WTC11 (cell line): Measurements from ENCODE around the gene TMC1. TPM values are rescaled to one million over a fixed set of nuclear protein-coding genes. Genes with fewer than 3 reads are reported as not detected.

Source experiments
- ATAC-seq: fragments of 200-7000 bp; cut with Tn5 transposase; 2 replicates; pipeline ENCODE4 v1.10.0; 2021; ENCODE audit warnings: mild to moderate bottlenecking, moderate library complexity
- CTCF ChIA-PET: fragments of 300-600 bp; sonication (Branson Sonifier 250); formaldehyde crosslinking; loops from one replicate; lab custom pipeline; 2021; ENCODE audit warnings: antibody characterized with exemption; lab: Charles Lee
- POLR2A ChIA-PET: fragments of 350-600 bp; sonication (Branson Sonifier 250); formaldehyde crosslinking; loops from one replicate; lab custom pipeline; 2021; ENCODE audit warnings: antibody characterized with exemption; lab: Charles Lee
- DNase-seq: peaks from one replicate; pipeline ENCODE4 v3.0.0; 2021; ENCODE audit warnings: low spot score
- H3K27ac Mint-ChIP-seq: 2 replicates; pipeline ENCODE4 v1.8.0; 2021; ENCODE audit warnings: mixed read lengths
- H3K27me3 Mint-ChIP-seq: 2 replicates; pipeline ENCODE4 v1.8.0; 2021; ENCODE audit warnings: low read depth, mild to moderate bottlenecking, moderate library complexity, mixed read lengths
- H3K36me3 Mint-ChIP-seq: 2 replicates; pipeline ENCODE4 v1.8.0; 2021; ENCODE audit warnings: mixed read lengths
- H3K4me1 Mint-ChIP-seq: 2 replicates; pipeline ENCODE4 v1.8.0; 2022; ENCODE audit warnings: mixed read lengths
- H3K4me3 Mint-ChIP-seq: 2 replicates; pipeline ENCODE4 v1.8.0; 2021; ENCODE audit warnings: mild to moderate bottlenecking, moderate library complexity, mixed read lengths
- H3K9me3 Mint-ChIP-seq: 2 replicates; pipeline ENCODE4 v1.8.0; 2021; ENCODE audit warnings: mixed read lengths
- ARID4B ChIP-seq: sonication (generic); formaldehyde crosslinking; IDR thresholded peaks from 2 replicates; pipeline ENCODE4 v1.8.0; 2023; ENCODE audit warnings: missing genetic modification reagents, mild to moderate bottlenecking, borderline replicate concordance
- FOXK1 ChIP-seq: sonication (generic); formaldehyde crosslinking; IDR thresholded peaks from 2 replicates; pipeline ENCODE4 v1.8.0; 2022; ENCODE audit warnings: mild to moderate bottlenecking, moderate library complexity, missing genetic modification reagents
- HMGA2 ChIP-seq: fragments of 250-450 bp; sonication (Bioruptor Pico); IDR thresholded peaks from 2 replicates; pipeline ENCODE4 v1.4.0; 2021; ENCODE audit warnings: mild to moderate bottlenecking, moderate library complexity
- NFE2L1 ChIP-seq: sonication (generic); formaldehyde crosslinking; IDR thresholded peaks from 2 replicates; pipeline ENCODE4 v1.8.1; 2023; ENCODE audit warnings: missing genetic modification reagents
- NR1H2 ChIP-seq: sonication (generic); formaldehyde crosslinking; IDR thresholded peaks from 2 replicates; pipeline ENCODE4 v1.9.0; 2021; ENCODE audit warnings: mild to moderate bottlenecking, moderate library complexity, missing genetic modification reagents
- NR3C1 ChIP-seq: sonication (generic); formaldehyde crosslinking; conservative IDR thresholded peaks from 2 replicates; pipeline ENCODE4 v1.8.1; 2023; ENCODE audit warnings: low read depth, mild to moderate bottlenecking, missing genetic modification reagents
- OVOL2 ChIP-seq: fragments of 250-450 bp; sonication (Bioruptor Pico); IDR thresholded peaks from 2 replicates; pipeline ENCODE4 v1.9.0; 2021; ENCODE audit warnings: mild to moderate bottlenecking, borderline replicate concordance
- SMAD3 ChIP-seq: sonication (generic); formaldehyde crosslinking; IDR thresholded peaks from 2 replicates; pipeline ENCODE4 v1.8.0; 2022; ENCODE audit warnings: missing genetic modification reagents, mild to moderate bottlenecking, borderline replicate concordance
- SOX15 ChIP-seq: fragments of 250-450 bp; sonication (Bioruptor Pico); IDR thresholded peaks from 2 replicates; pipeline ENCODE4 v1.9.0; 2021; ENCODE audit warnings: mild to moderate bottlenecking
- TCF7 ChIP-seq: sonication (generic); formaldehyde crosslinking; IDR thresholded peaks from 2 replicates; pipeline ENCODE4 v1.8.0; 2022; ENCODE audit warnings: mild to moderate bottlenecking, low read depth, missing genetic modification reagents, moderate library complexity
- ZNF219 ChIP-seq: sonication (generic); formaldehyde crosslinking; IDR thresholded peaks from 2 replicates; pipeline ENCODE4 v1.8.0; 2023; ENCODE audit warnings: missing genetic modification reagents, mild to moderate bottlenecking, borderline replicate concordance
- ZNF423 ChIP-seq: fragments of 250-450 bp; sonication (Bioruptor Pico); IDR thresholded peaks from 2 replicates; pipeline ENCODE4 v2.1.2; 2022; ENCODE audit warnings: mild to moderate bottlenecking, moderate library complexity
- ZNF671 ChIP-seq: fragments of 250-450 bp; sonication (Bioruptor Pico); IDR thresholded peaks from 2 replicates; pipeline ENCODE4 v1.8.0; 2021; ENCODE audit warnings: mild to moderate bottlenecking
- total RNA-seq: library from RNA; stranded (reverse); gene quantifications from 3 replicates; pipeline ENCODE4 v1.2.3, GENCODE V29; 2021
- TF ChIP-seq, protein P1 (sequence below): fragments of 250-450 bp; sonication (Bioruptor Pico); IDR thresholded peaks from 2 replicates; pipeline ENCODE4 v1.8.0; 2021; ENCODE audit warnings: mild to moderate bottlenecking
- TF ChIP-seq, protein P2 (sequence below): sonication (generic); formaldehyde crosslinking; IDR thresholded peaks from 2 replicates; pipeline ENCODE4 v1.8.0; 2022; ENCODE audit warnings: mild to moderate bottlenecking, missing genetic modification reagents
- TF ChIP-seq, protein P3 (sequence below): sonication (generic); formaldehyde crosslinking; IDR thresholded peaks from 2 replicates; pipeline ENCODE4 v1.8.0; 2022; ENCODE audit warnings: mild to moderate bottlenecking, missing genetic modification reagents
- TF ChIP-seq, protein P4 (sequence below): fragments of 250-450 bp; sonication (Bioruptor Pico); IDR thresholded peaks from 2 replicates; pipeline ENCODE4 v1.9.0; 2021; ENCODE audit warnings: mild to moderate bottlenecking
- TF ChIP-seq, protein P5 (sequence below): sonication (generic); formaldehyde crosslinking; IDR thresholded peaks from 2 replicates; pipeline ENCODE4 v1.8.0; 2023; ENCODE audit warnings: missing genetic modification reagents

Gene TMC1
- total RNA-seq, 1 experiment from 2014 or later: 0.31 TPM

- TF ChIP-seq ARID4B (CRISPR knock-in tag): no peak
- no peak for TF ChIP-seq ZNF219
- TF ChIP-seq NFE2L1 (CRISPR knock-in tag): no peak
- TF ChIP-seq SOX15 (CRISPR knock-in tag): no peak
- TF ChIP-seq, protein P1, sequence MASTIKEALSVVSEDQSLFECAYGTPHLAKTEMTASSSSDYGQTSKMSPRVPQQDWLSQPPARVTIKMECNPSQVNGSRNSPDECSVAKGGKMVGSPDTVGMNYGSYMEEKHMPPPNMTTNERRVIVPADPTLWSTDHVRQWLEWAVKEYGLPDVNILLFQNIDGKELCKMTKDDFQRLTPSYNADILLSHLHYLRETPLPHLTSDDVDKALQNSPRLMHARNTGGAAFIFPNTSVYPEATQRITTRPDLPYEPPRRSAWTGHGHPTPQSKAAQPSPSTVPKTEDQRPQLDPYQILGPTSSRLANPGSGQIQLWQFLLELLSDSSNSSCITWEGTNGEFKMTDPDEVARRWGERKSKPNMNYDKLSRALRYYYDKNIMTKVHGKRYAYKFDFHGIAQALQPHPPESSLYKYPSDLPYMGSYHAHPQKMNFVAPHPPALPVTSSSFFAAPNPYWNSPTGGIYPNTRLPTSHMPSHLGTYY (CRISPR knock-in tag): no peak
- no peak for TF ChIP-seq NR1H2 (CRISPR knock-in tag)
- no peak for TF ChIP-seq TCF7 (CRISPR knock-in tag)
- TF ChIP-seq, protein P2, sequence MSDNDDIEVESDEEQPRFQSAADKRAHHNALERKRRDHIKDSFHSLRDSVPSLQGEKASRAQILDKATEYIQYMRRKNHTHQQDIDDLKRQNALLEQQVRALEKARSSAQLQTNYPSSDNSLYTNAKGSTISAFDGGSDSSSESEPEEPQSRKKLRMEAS (CRISPR knock-in tag): no peak
- TF ChIP-seq ZNF671 (CRISPR knock-in tag): no peak
- TF ChIP-seq SMAD3 (CRISPR knock-in tag): no peak
- no peak for TF ChIP-seq FOXK1 (CRISPR knock-in tag)
- TF ChIP-seq, protein P3, sequence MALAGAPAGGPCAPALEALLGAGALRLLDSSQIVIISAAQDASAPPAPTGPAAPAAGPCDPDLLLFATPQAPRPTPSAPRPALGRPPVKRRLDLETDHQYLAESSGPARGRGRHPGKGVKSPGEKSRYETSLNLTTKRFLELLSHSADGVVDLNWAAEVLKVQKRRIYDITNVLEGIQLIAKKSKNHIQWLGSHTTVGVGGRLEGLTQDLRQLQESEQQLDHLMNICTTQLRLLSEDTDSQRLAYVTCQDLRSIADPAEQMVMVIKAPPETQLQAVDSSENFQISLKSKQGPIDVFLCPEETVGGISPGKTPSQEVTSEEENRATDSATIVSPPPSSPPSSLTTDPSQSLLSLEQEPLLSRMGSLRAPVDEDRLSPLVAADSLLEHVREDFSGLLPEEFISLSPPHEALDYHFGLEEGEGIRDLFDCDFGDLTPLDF (CRISPR knock-in tag): no peak
- no peak for TF ChIP-seq OVOL2 (CRISPR knock-in tag)
Observed at GRCh38 chr9:72696511-72696910, 175.1 kb downstream of the TMC1 start (continued).

DNA sequence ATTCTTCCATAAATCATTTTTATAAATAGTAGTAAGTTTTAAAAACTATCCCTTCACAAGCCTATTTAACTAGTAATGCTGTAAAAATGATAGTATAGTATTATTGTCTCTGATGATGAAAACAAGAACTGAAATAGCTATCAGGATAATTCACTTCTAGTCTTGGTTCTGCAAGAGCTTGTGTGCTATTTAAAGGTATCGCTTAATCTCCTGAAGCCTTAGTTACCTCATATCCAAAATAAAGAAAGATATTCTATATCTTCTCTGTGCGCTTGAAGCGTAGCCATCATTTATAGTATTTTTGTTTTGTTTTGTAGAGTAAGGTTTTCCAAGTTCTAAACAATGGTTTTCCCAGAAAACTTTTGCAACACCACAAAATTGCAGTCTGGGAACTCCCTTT, 180.1 kb downstream of the TMC1 start:
- POLR2A ChIA-PET: no interaction called here
- ATAC-seq: no peak

DNA sequence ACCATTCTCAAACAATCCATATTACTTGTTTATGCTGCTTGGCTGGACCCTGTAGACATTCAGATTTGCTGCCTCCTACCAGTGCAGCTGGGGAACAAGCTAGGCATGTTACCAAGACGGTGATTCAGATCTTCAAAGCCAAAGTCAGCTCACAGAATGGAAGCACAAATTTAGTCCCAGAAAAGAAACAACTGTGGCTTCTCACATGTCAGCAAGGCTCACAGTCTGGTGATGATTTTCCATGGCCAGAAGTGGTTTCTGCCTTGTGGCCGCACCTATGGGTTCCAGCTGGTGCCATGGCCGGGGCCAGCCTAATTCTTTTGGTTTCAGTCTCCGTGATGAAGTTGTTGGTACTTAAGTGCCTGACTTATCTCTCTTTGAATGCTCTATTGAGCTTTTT, 182.2 kb downstream of the TMC1 start:
- no peak for ATAC-seq
- TF ChIP-seq HMGA2 (no peak), NR3C1 (CRISPR knock-in tag) (no peak), ZNF423 (no peak)
- TF ChIP-seq, protein P2 (CRISPR knock-in tag): no peak
- TF ChIP-seq, protein P4, sequence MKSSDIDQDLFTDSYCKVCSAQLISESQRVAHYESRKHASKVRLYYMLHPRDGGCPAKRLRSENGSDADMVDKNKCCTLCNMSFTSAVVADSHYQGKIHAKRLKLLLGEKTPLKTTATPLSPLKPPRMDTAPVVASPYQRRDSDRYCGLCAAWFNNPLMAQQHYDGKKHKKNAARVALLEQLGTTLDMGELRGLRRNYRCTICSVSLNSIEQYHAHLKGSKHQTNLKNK (CRISPR knock-in tag): no peak
- ChIA-PET CTCF (no interaction called here), POLR2A (no interaction called here)
- H3K4me1 Mint-ChIP-seq: peaks cover 6% of the 10 kb centered on the region
- peaks cover 8% of the 10 kb centered on the region for H3K9me3 Mint-ChIP-seq
- no peak overlapping the region for H3K4me3 Mint-ChIP-seq
- no peaks in the 10 kb centered on the region for H3K36me3 Mint-ChIP-seq
- H3K27ac Mint-ChIP-seq: no peak overlapping the region
- no peaks in the 10 kb centered on the region; the same call in 1 of the 2 replicates for H3K27me3 Mint-ChIP-seq
- no peak for DNase-seq

More for the DNA sequence above, 180.1 kb downstream of the TMC1 start:
- TF ChIP-seq, protein P5, sequence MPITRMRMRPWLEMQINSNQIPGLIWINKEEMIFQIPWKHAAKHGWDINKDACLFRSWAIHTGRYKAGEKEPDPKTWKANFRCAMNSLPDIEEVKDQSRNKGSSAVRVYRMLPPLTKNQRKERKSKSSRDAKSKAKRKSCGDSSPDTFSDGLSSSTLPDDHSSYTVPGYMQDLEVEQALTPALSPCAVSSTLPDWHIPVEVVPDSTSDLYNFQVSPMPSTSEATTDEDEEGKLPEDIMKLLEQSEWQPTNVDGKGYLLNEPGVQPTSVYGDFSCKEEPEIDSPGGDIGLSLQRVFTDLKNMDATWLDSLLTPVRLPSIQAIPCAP (CRISPR knock-in tag): no peak
- no peak overlapping the region for H3K4me3 Mint-ChIP-seq
- H3K9me3 Mint-ChIP-seq: no peaks in the 10 kb centered on the region
- H3K27ac Mint-ChIP-seq: no peak overlapping the region
- CTCF ChIA-PET: no interaction called here
- no peaks in the 10 kb centered on the region; the same call in 1 of the 2 replicates for H3K27me3 Mint-ChIP-seq
- H3K36me3 Mint-ChIP-seq: no peaks in the 10 kb centered on the region
- no peak for DNase-seq
- peaks cover 3% of the 10 kb centered on the region for H3K4me1 Mint-ChIP-seq
